ENCODE results near the gene RAB10.

DNA sequence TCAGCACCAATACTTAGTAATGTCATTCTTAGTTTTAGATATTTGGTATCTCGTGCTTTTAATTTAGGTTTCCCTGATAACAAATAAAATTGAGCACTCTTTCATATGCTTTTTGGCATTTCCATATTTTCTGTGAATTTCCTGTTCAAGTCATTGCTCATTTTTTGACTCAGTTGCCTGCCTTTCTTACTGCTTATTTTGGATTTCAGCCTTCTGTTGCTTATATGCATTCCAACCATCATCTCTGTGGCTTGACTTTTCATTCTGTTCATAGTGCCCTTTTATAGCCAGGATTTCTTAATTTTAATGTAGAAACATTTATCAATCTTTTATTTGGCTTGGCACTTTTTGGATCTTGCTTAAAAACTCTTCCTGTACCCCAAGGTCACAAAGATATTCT, 37.0 kb upstream of the RAB10 start:
- TF ChIP-seq, protein P1, sequence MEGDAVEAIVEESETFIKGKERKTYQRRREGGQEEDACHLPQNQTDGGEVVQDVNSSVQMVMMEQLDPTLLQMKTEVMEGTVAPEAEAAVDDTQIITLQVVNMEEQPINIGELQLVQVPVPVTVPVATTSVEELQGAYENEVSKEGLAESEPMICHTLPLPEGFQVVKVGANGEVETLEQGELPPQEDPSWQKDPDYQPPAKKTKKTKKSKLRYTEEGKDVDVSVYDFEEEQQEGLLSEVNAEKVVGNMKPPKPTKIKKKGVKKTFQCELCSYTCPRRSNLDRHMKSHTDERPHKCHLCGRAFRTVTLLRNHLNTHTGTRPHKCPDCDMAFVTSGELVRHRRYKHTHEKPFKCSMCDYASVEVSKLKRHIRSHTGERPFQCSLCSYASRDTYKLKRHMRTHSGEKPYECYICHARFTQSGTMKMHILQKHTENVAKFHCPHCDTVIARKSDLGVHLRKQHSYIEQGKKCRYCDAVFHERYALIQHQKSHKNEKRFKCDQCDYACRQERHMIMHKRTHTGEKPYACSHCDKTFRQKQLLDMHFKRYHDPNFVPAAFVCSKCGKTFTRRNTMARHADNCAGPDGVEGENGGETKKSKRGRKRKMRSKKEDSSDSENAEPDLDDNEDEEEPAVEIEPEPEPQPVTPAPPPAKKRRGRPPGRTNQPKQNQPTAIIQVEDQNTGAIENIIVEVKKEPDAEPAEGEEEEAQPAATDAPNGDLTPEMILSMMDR (IDR thresholded peaks at IDR 0.05), result no peak
- no peak for TF ChIP-seq POLR2A (IDR thresholded peaks at IDR 0.05)

All from prostate gland (tissue), 2 donors.